Esophagus (tissue), 2 donors: Measurements from ENCODE around the gene MGST1. TPM values are rescaled to one million over a fixed set of nuclear protein-coding genes. Genes with fewer than 3 reads are reported as not detected.

Experiments used
- H3K27ac ChIP-seq, 2 donors: one replicate each; pipeline ENCODE4 v1.5.1; 2013; ENCODE audit warnings: low read depth in 2 of 2, mild to moderate bottlenecking in 2 of 2, inconsistent platforms in 1 of 2, low read length in 1 of 2, moderate library complexity in 1 of 2
- H3K27me3 ChIP-seq, 2 donors: one replicate each; pipeline ENCODE4 v1.6.1; 2013; ENCODE audit warnings: low read length in 2 of 2, control low read depth in 1 of 2, mild to moderate bottlenecking in 1 of 2; ENCODE audit not compliant: insufficient read depth in 2 of 2, control insufficient read depth in 1 of 2
- H3K36me3 ChIP-seq, 2 donors: one replicate each; pipeline ENCODE4 v1.6.1; 2013; ENCODE audit warnings: low read length in 1 of 2; ENCODE audit not compliant: control insufficient read depth in 2 of 2, insufficient read depth in 2 of 2
- H3K4me1 ChIP-seq, 2 donors: one replicate each; pipeline ENCODE4 v1.6.1; 2013; ENCODE audit warnings: low read length in 1 of 2; ENCODE audit not compliant: control insufficient read depth in 2 of 2, insufficient read depth in 2 of 2
- H3K4me3 ChIP-seq, 2 donors: one replicate each; pipeline ENCODE4 v1.5.1; 2013; ENCODE audit warnings: low read length in 2 of 2, mild to moderate bottlenecking in 2 of 2, low read depth in 1 of 2, moderate library complexity in 1 of 2
- H3K9me3 ChIP-seq, 2 donors: one replicate each; pipeline ENCODE4 v1.6.1; 2013; ENCODE audit warnings: mild to moderate bottlenecking in 2 of 2, low read depth in 1 of 2, low read length in 1 of 2, moderate library complexity in 1 of 2; ENCODE audit not compliant: control insufficient read depth in 2 of 2, insufficient read depth in 1 of 2
- WGBS, 2 donors: extraction: QIAGEN DNeasy Blood & Tissue Kit; methylation state at CpG; one replicate each; pipeline ENCODE4 v1.1.7; 2013; 5-methylcytosine and 5-hydroxymethylcytosine counted together
- polyA plus RNA-seq, 2 donors: library from polyadenylated mRNA; stranded (reverse); fragments of 200-250 nt; gene quantifications; one replicate each; pipeline ENCODE4 v1.2.3, GENCODE V29; 2013
- donor health status: healthy with polysubstance abuse.
- donor health status: Bipolar disorder and iron deficiency.

The MGST1 gene
- polyA plus RNA-seq, 2 donors: 69.9 to 139 TPM

DNA sequence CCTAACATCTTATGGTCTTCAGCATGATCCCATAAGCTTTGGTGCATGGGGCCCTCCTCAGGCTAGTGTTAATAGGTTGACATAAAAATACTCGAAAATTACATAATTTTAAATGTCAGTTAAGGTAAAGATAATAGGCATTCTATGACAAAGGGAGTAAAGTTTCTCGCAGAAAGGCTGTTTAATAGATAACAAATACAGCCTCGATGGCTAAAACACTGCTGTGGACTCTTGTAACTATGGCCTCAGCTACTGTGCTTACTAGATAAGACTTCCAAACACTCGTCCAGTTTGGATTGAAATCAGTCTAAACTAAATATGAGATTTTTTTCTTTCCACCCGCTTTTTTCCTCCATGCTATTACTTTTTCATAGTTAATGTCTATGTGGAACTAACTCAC lies 23.2 kb upstream of the MGST1 start:
- no peaks in the 10 kb centered on the region for H3K9me3 ChIP-seq
- no peaks in the 10 kb centered on the region for H3K4me1 ChIP-seq
- H3K36me3 ChIP-seq: no peaks in the 10 kb centered on the region
- H3K27ac ChIP-seq: no peak overlapping the region
- H3K27me3 ChIP-seq: no peaks in the 10 kb centered on the region
- WGBS, 2 donors: 59 to 64% methylated on average over 5 of the region's 5 CpGs
- H3K4me3 ChIP-seq: no peak overlapping the region

DNA sequence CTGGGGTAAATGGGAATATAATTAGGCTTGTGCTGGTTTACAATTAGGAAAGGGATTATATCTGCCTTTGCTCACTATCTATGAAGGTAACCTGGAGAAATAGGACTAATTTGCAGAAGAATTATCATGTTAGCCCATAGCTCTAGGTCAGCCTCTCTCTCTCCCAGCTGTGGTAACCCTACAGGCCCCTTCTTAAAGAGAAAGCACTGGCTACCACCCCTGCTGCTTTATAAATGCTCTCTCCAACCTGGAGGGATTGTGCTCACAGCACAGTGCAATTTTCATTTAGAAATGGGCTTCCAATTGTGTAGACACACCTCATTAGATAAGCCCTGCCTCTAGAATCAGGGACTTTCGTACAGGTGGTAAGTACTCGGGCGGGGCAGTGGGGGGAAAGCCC lies 22.7 kb upstream of the MGST1 start:
- H3K9me3 ChIP-seq: no peaks in the 10 kb centered on the region
- 75 to 87% methylated on average over 3 of the region's 3 CpGs for WGBS, 2 donors
- no peaks in the 10 kb centered on the region for H3K4me1 ChIP-seq
- H3K27ac ChIP-seq: no peak overlapping the region
- no peaks in the 10 kb centered on the region for H3K36me3 ChIP-seq
- no peaks in the 10 kb centered on the region for H3K27me3 ChIP-seq
- H3K4me3 ChIP-seq: no peak overlapping the region

DNA sequence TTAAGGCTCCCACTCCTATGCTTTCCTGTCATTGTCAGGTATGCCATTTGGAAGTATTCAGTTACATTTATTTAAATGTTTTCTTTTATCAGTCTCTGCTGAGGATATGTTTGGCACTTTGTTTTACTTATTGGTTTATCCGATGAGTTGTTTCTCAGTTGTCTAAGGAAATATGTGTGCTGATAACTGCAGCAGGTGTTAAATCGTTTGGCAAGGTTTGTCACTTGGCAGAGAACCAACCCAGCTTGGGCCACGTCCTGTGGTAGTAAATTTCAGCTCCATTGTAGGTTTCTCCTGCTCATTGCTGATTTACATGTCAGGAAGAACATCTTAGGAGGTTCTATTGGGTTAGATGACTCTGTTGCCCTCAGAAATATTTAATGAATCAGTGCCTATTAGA lies 22.0 kb upstream of the MGST1 start:
- WGBS, 2 donors: 9 to 12% methylated on average over 3 of the region's 3 CpGs
- Histone ChIP-seq H3K27ac (no peak overlapping the region), H3K9me3 (no peaks in the 10 kb centered on the region), H3K36me3 (no peaks in the 10 kb centered on the region), H3K27me3 (no peaks in the 10 kb centered on the region), H3K4me1 (no peaks in the 10 kb centered on the region), H3K4me3 (no peak overlapping the region)

DNA sequence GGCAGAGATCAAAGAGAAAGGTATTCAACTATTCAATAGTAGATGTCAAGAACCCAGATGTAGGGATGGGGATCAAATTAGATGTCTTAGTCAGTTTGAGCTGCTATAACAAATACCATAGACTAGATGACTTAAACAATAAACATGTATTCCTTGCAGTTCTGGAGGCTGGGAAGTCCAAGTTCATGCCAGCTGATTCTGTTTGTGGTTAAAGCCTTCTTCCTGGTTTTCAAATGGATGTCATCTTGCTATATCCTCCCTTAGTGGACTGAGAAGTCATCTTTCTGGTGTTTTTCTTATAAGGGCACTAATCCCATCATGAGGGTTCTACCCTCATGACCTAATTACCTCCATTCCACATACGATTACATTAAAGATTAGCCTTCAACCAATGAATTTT lies 19.5 kb upstream of the MGST1 start:
- no peaks in the 10 kb centered on the region for H3K27me3 ChIP-seq
- H3K36me3 ChIP-seq: no peaks in the 10 kb centered on the region
- H3K4me3 ChIP-seq: no peak overlapping the region
- no peak overlapping the region for H3K27ac ChIP-seq
- H3K4me1 ChIP-seq: no peaks in the 10 kb centered on the region
- H3K9me3 ChIP-seq: no peaks in the 10 kb centered on the region
- WGBS, 2 donors: 84 to 100% methylated on average over 1 of the region's 1 CpG

DNA sequence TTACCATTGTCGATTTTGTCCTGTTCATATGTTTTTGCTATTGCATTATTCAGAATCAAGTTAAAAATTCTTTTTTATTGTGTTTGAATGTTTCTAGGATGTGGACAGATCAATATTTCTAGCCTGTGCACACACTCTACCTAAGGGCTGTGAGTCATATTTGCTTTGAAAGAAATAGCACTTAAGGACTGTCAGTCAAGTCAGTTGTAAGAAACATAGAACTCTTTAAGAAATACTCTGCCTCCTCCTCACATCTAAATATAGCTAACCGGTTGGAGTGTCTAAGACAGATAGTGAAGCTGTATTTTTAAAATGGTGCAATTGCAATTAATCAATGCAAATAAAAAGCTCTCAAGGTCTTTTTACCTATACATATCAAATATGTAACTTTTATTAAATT lies 17.9 kb upstream of the MGST1 start:
- Histone ChIP-seq H3K27me3 (no peaks in the 10 kb centered on the region), H3K27ac (no peak overlapping the region), H3K4me3 (no peak overlapping the region), H3K36me3 (no peaks in the 10 kb centered on the region), H3K4me1 (no peaks in the 10 kb centered on the region), H3K9me3 (no peaks in the 10 kb centered on the region)
- 54 to 68% methylated on average over 2 of the region's 2 CpGs for WGBS, 2 donors

DNA sequence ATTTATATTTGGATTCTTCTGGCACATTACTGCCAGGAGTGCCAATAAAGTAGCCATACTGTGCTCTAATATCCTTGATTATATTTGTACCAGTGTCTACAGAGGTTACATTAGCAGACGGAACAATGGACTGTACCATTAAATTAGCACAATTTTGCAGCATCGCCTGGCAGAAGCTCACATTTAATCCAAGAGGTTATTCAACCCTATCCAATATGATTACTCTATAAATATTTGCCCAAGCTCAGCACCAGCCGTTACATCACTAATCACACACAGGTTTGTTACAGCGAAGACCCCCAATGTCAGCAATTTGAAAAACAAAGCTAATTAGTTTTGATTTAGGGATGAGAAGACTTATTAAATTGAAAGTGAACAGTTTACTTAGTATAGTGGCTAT lies 16.9 kb upstream of the MGST1 start:
- H3K4me3 ChIP-seq: no peak overlapping the region
- no peaks in the 10 kb centered on the region for H3K36me3 ChIP-seq
- no peak overlapping the region for H3K27ac ChIP-seq
- no peaks in the 10 kb centered on the region for H3K27me3 ChIP-seq
- H3K9me3 ChIP-seq: no peaks in the 10 kb centered on the region
- 74 to 82% methylated on average over 4 of the region's 4 CpGs for WGBS, 2 donors
- H3K4me1 ChIP-seq: no peaks in the 10 kb centered on the region

DNA sequence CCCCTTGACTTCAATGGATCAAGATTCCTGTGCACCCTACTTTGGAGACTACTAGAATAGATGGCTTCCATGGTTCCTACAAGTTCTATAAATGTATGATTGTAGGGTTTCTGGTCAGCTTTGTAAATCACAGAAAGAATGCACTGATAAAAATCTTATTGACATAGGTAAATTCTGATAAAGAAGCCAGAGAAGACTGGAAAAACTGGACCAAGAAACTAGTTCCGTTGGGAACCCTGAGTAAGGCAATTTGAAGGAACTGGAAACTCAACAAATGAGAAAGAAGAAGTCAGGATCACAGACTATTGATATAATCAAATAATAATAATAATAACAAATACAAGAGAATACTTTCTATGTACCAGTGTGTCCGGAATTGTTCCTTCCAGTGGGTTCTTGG lies 15.4 kb upstream of the MGST1 start:
- H3K9me3 ChIP-seq: no peaks in the 10 kb centered on the region
- H3K36me3 ChIP-seq: no peaks in the 10 kb centered on the region
- H3K4me1 ChIP-seq: no peaks in the 10 kb centered on the region
- H3K27ac ChIP-seq: no peak overlapping the region
- H3K27me3 ChIP-seq: no peaks in the 10 kb centered on the region
- WGBS, 2 donors: 76 to 77% methylated on average over 2 of the region's 2 CpGs
- H3K4me3 ChIP-seq: no peak overlapping the region

DNA sequence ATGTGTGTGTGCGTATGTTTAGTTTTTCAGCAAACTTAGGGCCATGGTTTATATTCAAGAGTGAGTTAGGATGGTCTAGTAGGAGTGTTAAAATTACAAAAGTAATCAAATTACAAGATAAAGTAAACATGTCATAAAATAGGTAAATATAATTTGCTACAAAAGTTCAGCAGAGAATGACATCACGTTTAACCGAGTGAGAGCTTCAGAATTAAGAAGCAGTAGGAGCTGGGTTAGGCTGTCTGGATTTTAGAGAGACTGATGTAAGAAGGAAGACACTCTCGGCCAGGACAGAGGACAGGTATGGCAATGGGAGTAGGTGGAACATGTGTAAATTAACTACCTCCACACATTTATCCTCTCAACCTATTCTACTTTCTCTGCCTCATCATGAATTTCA lies 11.6 kb upstream of the MGST1 start:
- H3K4me3 ChIP-seq: no peak overlapping the region
- no peaks in the 10 kb centered on the region for H3K9me3 ChIP-seq
- peaks cover 0 to 2% of the 10 kb centered on the region in 2 donors for H3K27me3 ChIP-seq
- WGBS, 2 donors: 67 to 69% methylated on average over 4 of the region's 4 CpGs
- H3K27ac ChIP-seq: no peak overlapping the region
- no peaks in the 10 kb centered on the region for H3K36me3 ChIP-seq
- H3K4me1 ChIP-seq: no peaks in the 10 kb centered on the region

DNA sequence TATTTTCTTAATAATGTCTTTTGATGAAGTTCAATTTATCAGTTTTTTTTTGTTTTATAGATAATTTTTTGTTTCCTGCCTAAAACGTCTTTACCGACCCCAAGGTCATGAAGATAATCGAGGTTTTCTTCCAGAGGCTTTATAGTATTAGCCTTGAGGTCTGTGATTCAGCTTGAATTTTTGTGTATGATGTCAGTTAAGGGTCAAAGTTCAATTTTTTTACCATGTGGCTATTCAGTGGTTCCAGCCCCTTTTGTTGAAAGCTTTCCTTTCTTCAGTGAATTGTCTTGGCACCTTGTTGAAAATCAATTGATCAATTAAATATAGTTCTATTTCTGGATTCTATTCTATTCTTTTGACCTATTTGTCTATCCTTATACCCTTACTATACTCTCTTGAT lies 3.2 kb upstream of the MGST1 start:
- Histone ChIP-seq H3K27me3 (peaks cover 0 to 2% of the 10 kb centered on the region in 2 donors), H3K4me1 (no peaks in the 10 kb centered on the region), H3K9me3 (no peaks in the 10 kb centered on the region), H3K36me3 (no peaks in the 10 kb centered on the region), H3K4me3 (no peak overlapping the region), H3K27ac (no peak overlapping the region)
- WGBS, 2 donors: 60 to 74% methylated on average over 3 of the region's 3 CpGs

DNA sequence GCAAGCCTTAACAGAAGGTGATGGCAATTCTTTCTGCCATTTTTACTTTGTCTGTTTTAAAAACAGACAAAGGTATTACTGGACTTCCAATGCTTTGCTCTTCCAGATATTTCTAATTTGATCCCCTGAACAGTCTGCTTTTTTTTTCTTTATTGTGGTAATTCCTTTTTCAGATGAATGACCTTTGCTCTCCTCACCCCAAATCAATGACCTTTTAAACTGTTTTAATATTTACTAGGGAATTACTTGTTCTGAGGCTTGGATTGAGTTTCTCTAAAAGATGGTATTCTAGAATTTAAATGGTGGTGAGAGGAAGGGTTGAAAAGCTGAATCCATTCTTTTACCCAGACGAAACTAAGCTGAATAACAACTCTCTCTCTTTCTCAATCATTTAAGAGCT lies 2.3 kb upstream of the MGST1 start:
- Histone ChIP-seq H3K4me1 (no peaks in the 10 kb centered on the region), H3K27me3 (peaks cover 0 to 2% of the 10 kb centered on the region in 2 donors), H3K9me3 (no peaks in the 10 kb centered on the region), H3K27ac (no peak overlapping the region), H3K4me3 (no peak overlapping the region), H3K36me3 (no peaks in the 10 kb centered on the region)
- 67 to 77% methylated on average over 1 of the region's 1 CpG for WGBS, 2 donors
